ENCODE measurements around the gene OSBPL2. TPM values are rescaled to one million over a fixed set of nuclear protein-coding genes. Genes with fewer than 3 reads are reported as not detected.

The OSBPL2 gene
- total and polyA plus RNA-seq, 2 experiments from 2014 or later, result 22.2 to 27.9 TPM

GRCh38 chr20:62294516-62294915 lies 56.2 kb downstream of the OSBPL2 start:
- H3K27me3 ChIP-seq (replicated peaks; ENCODE audit: insufficient read depth), result no peaks in the 10 kb centered on the region
- no peak for DNase-seq
- H3K79me2 ChIP-seq (ENCODE audit: insufficient read depth), result no peaks in the 10 kb centered on the region
- no peak overlapping the region for H3K9ac ChIP-seq
- H3K9me3 ChIP-seq (ENCODE audit: low read depth), result no peaks in the 10 kb centered on the region
- H3K4me1 ChIP-seq (ENCODE audit: insufficient read depth), result no peaks in the 10 kb centered on the region
- WGBS, 2 experiments (ENCODE audit: low coverage in 1 of 2, low lambda C conversion rate in 2 of 2, missing lambda C conversion rate in 2 of 2), result 85 to 86% methylated on average over 17 of the region's 17 CpGs
- in situ Hi-C loops (cut with MboI), result no loop called here
- no peaks in the 10 kb centered on the region for H3F3A ChIP-seq (ENCODE audit: insufficient read depth)
- H3K4me2 ChIP-seq (ENCODE audit: unreplicated experiment), result no peak overlapping the region
- H3K36me3 ChIP-seq (ENCODE audit: low read depth), result peaks cover 7% of the 10 kb centered on the region; the same call in 1 of the 2 replicates
- no peak overlapping the region for H3K4me3 ChIP-seq
- H2AFZ ChIP-seq, result no peak overlapping the region
- no peak overlapping the region for H3K27ac ChIP-seq
- no peaks in the 10 kb centered on the region for H4K20me1 ChIP-seq (ENCODE audit: insufficient read depth)
- no peak for TF ChIP-seq EZH2 (IDR thresholded peaks at IDR 0.05; ENCODE audit: insufficient read depth, poor library complexity, severe bottlenecking)
- no peak for TF ChIP-seq EZH2phosphoT487 (IDR thresholded peaks at IDR 0.05; ENCODE audit: insufficient read depth, low read depth)
- no peaks in the 10 kb centered on the region for H3K9me2 ChIP-seq (ENCODE audit: insufficient read depth)

GRCh38 chr20:62296724-62297448 lies 58.6 kb downstream of the OSBPL2 start:
- no peak overlapping the region for H2AFZ ChIP-seq
- H3K9me3 ChIP-seq (ENCODE audit: low read depth), result no peaks in the 10 kb centered on the region
- H3K9ac ChIP-seq, result no peak overlapping the region
- no peak overlapping the region for H3K4me2 ChIP-seq (ENCODE audit: unreplicated experiment)
- in situ Hi-C loops (cut with MboI), result no loop called here
- no peaks in the 10 kb centered on the region for H3F3A ChIP-seq (ENCODE audit: insufficient read depth)
- H3K79me2 ChIP-seq (ENCODE audit: insufficient read depth), result no peaks in the 10 kb centered on the region
- H3K9me2 ChIP-seq (ENCODE audit: insufficient read depth), result no peaks in the 10 kb centered on the region
- no peak for DNase-seq
- H3K4me3 ChIP-seq, result no peak overlapping the region
- H4K20me1 ChIP-seq (ENCODE audit: insufficient read depth), result no peaks in the 10 kb centered on the region
- TF ChIP-seq EZH2phosphoT487 (IDR thresholded peaks at IDR 0.05; ENCODE audit: insufficient read depth, low read depth), result no peak
- TF ChIP-seq EZH2 (IDR thresholded peaks at IDR 0.05; ENCODE audit: insufficient read depth, poor library complexity, severe bottlenecking), result no peak
- 0 out of 2 replicates have a peak, but pooled peaks cover 7% of the 10 kb centered on the region for H3K36me3 ChIP-seq (ENCODE audit: low read depth)
- H3K27me3 ChIP-seq (replicated peaks; ENCODE audit: insufficient read depth), result no peaks in the 10 kb centered on the region
- 83% methylated on average over 30 of the region's 30 CpGs for WGBS, 2 experiments (ENCODE audit: low coverage in 1 of 2, low lambda C conversion rate in 2 of 2, missing lambda C conversion rate in 2 of 2)
- no peaks in the 10 kb centered on the region for H3K4me1 ChIP-seq (ENCODE audit: insufficient read depth)
- no peak overlapping the region for H3K27ac ChIP-seq

GRCh38 chr20:62297449-62298227 lies 59.3 kb downstream of the OSBPL2 start:
- Histone ChIP-seq H2AFZ (no peak overlapping the region), H3K9me3 (ENCODE audit: low read depth) (no peaks in the 10 kb centered on the region), H3K4me3 (no peak overlapping the region), H3K79me2 (ENCODE audit: insufficient read depth) (no peaks in the 10 kb centered on the region), H3K9me2 (ENCODE audit: insufficient read depth) (no peaks in the 10 kb centered on the region), H3K27ac (no peak overlapping the region), H4K20me1 (ENCODE audit: insufficient read depth) (no peaks in the 10 kb centered on the region), H3K27me3 (replicated peaks; ENCODE audit: insufficient read depth) (no peaks in the 10 kb centered on the region), H3K4me2 (ENCODE audit: unreplicated experiment) (no peak overlapping the region), H3K4me1 (ENCODE audit: insufficient read depth) (no peaks in the 10 kb centered on the region), H3F3A (ENCODE audit: insufficient read depth) (no peaks in the 10 kb centered on the region), H3K9ac (no peak overlapping the region), H3K36me3 (ENCODE audit: low read depth) (0 out of 2 replicates have a peak, but pooled peaks cover 7% of the 10 kb centered on the region)
- no peak for DNase-seq
- 75 to 82% methylated on average over 29 of the region's 29 CpGs for WGBS, 2 experiments (ENCODE audit: low coverage in 1 of 2, low lambda C conversion rate in 2 of 2, missing lambda C conversion rate in 2 of 2)
- in situ Hi-C loops (cut with MboI), result no loop called here
- TF ChIP-seq EZH2phosphoT487 (IDR thresholded peaks at IDR 0.05; ENCODE audit: insufficient read depth, low read depth) (no peak), EZH2 (IDR thresholded peaks at IDR 0.05; ENCODE audit: insufficient read depth, poor library complexity, severe bottlenecking) (no peak)

GRCh38 chr20:62298577-62299249 lies 60.4 kb downstream of the OSBPL2 start:
- Histone ChIP-seq H3K27ac (no peak overlapping the region), H3K4me2 (ENCODE audit: unreplicated experiment) (no peak overlapping the region), H4K20me1 (ENCODE audit: insufficient read depth) (no peaks in the 10 kb centered on the region), H3K27me3 (replicated peaks; ENCODE audit: insufficient read depth) (no peaks in the 10 kb centered on the region), H3K9ac (no peak overlapping the region), H3K36me3 (ENCODE audit: low read depth) (0 out of 2 replicates have a peak, but pooled peaks cover 7% of the 10 kb centered on the region), H2AFZ (no peak overlapping the region), H3K79me2 (ENCODE audit: insufficient read depth) (peaks cover 8% of the 10 kb centered on the region), H3F3A (ENCODE audit: insufficient read depth) (no peaks in the 10 kb centered on the region), H3K9me2 (ENCODE audit: insufficient read depth) (no peaks in the 10 kb centered on the region), H3K4me3 (no peak overlapping the region), H3K4me1 (ENCODE audit: insufficient read depth) (no peaks in the 10 kb centered on the region), H3K9me3 (ENCODE audit: low read depth) (no peaks in the 10 kb centered on the region)
- DNase-seq, result no peak
- WGBS, 2 experiments (ENCODE audit: low coverage in 1 of 2, low lambda C conversion rate in 2 of 2, missing lambda C conversion rate in 2 of 2), result 83% methylated on average over 32 to 33 of the region's 33 CpGs
- in situ Hi-C loops (cut with MboI), result no loop called here
- TF ChIP-seq EZH2phosphoT487 (IDR thresholded peaks at IDR 0.05; ENCODE audit: insufficient read depth, low read depth) (no peak), EZH2 (IDR thresholded peaks at IDR 0.05; ENCODE audit: insufficient read depth, poor library complexity, severe bottlenecking) (no peak)
